Ovary (tissue), 3 donors: Measurements from ENCODE around the gene WHAMM.

Source experiments
- CTCF ChIP-seq, 3 donors: fragments of 450-650 bp in 2 of 3; fragments of 200-600 bp in 1 of 3; IDR thresholded peaks; one replicate each; pipeline versions ENCODE4 v1.5.1 to v1.8.0; 2016 to 2022; ENCODE audit warnings: antibody characterized with exemption in 3 of 3, mild to moderate bottlenecking in 1 of 3
- POLR2A ChIP-seq: fragments of 450-650 bp; IDR thresholded peaks from one replicate; pipeline ENCODE4 v1.6.1; 2017; ENCODE audit warnings: antibody characterized with exemption, mild to moderate bottlenecking, moderate library complexity
- donor health status: DM: no; HTN: no; CAD: no.

GRCh38 chr15:82855286-82856100, 46.1 kb downstream of the WHAMM start:
- no peak for TF ChIP-seq POLR2A
- no peak for TF ChIP-seq CTCF (IDR thresholded peaks at IDR 0.05)
